MM.1S (cell line): Measurements from ENCODE around the gene KLF15.

Experiments used
- DNase-seq: peaks from one replicate; pipeline ENCODE4 v3.0.0-alpha.2; 2015
- H2AFZ ChIP-seq: fragments of 300-600 bp; sonication (generic); 2 replicates; pipeline ENCODE4 v1.6.0; 2016; ENCODE audit warnings: antibody characterized with exemption, low read length
- H3F3A ChIP-seq: fragments of 300-600 bp; sonication (generic); 2 replicates; pipeline ENCODE4 v1.6.1; 2016; ENCODE audit warnings: mild to moderate bottlenecking, antibody characterized with exemption, low read length, moderate library complexity, mixed read lengths; ENCODE audit not compliant: insufficient read depth
- H3K27ac ChIP-seq: fragments of 300-600 bp; sonication (generic); 2 replicates; pipeline ENCODE4 v1.5.1; 2016; ENCODE audit warnings: mild to moderate bottlenecking, low read length
- H3K27me3 ChIP-seq: fragments of 300-600 bp; sonication (generic); replicated peaks from 2 replicates; pipeline ENCODE4 v1.6.0; 2016; ENCODE audit warnings: low read length; ENCODE audit not compliant: insufficient read depth
- H3K36me3 ChIP-seq: fragments of 300-600 bp; sonication (generic); replicated peaks from 2 replicates; pipeline ENCODE4 v1.6.1; 2016; ENCODE audit warnings: mild to moderate bottlenecking, low read length, mixed read lengths; ENCODE audit not compliant: insufficient read depth
- H3K4me1 ChIP-seq: fragments of 300-600 bp; sonication (generic); 2 replicates; pipeline ENCODE4 v1.6.1; 2016; ENCODE audit warnings: low read length, mixed read lengths
- H3K4me2 ChIP-seq: fragments of 300-600 bp; sonication (generic); 2 replicates; pipeline ENCODE4 v1.6.0; 2016; ENCODE audit warnings: low read depth, low read length
- H3K4me3 ChIP-seq: fragments of 300-600 bp; sonication (generic); 2 replicates; pipeline ENCODE4 v1.5.1; 2016; ENCODE audit warnings: low read length, mixed read lengths
- H3K79me2 ChIP-seq: fragments of 300-600 bp; sonication (generic); 2 replicates; pipeline ENCODE4 v1.6.1; 2016; ENCODE audit warnings: mixed run types, low read length, mixed read lengths
- H3K9ac ChIP-seq: fragments of 300-600 bp; sonication (generic); 2 replicates; pipeline ENCODE4 v1.6.1; 2016; ENCODE audit warnings: low read length, mixed read lengths
- H3K9me2 ChIP-seq: fragments of 300-600 bp; sonication (generic); replicated peaks from 2 replicates; pipeline ENCODE4 v1.6.1; 2016; ENCODE audit warnings: mild to moderate bottlenecking, low read length, mixed read lengths; ENCODE audit not compliant: insufficient read depth
- H3K9me3 ChIP-seq: fragments of 300-600 bp; sonication (generic); replicated peaks from 2 replicates; pipeline ENCODE4 v1.6.1; 2016; ENCODE audit warnings: mild to moderate bottlenecking, low read length, mixed read lengths; ENCODE audit not compliant: insufficient read depth
- H4K20me1 ChIP-seq: fragments of 300-600 bp; sonication (generic); 2 replicates; pipeline ENCODE4 v1.6.1; 2016; ENCODE audit warnings: mild to moderate bottlenecking, low read length, moderate library complexity, mixed read lengths; ENCODE audit not compliant: insufficient read depth
- CTCF ChIP-seq: fragments of 300-600 bp; sonication (generic); IDR thresholded peaks from 2 replicates; pipeline ENCODE4 v1.5.1; 2016; ENCODE audit warnings: antibody characterized with exemption, low read length, mixed read lengths
- EZH2 ChIP-seq: fragments of 300-600 bp; sonication (generic); optimal IDR thresholded peaks from 2 replicates; pipeline ENCODE3; 2017; ENCODE audit warnings: low read depth, mild to moderate bottlenecking, antibody characterized with exemption, low read length, mixed read lengths
- EZH2phosphoT487 ChIP-seq: fragments of 300-600 bp; sonication (generic); IDR thresholded peaks from 2 replicates; pipeline ENCODE4 v1.6.1; 2018; ENCODE audit warnings: antibody characterized with exemption, low read length

Gene KLF15

DNA sequence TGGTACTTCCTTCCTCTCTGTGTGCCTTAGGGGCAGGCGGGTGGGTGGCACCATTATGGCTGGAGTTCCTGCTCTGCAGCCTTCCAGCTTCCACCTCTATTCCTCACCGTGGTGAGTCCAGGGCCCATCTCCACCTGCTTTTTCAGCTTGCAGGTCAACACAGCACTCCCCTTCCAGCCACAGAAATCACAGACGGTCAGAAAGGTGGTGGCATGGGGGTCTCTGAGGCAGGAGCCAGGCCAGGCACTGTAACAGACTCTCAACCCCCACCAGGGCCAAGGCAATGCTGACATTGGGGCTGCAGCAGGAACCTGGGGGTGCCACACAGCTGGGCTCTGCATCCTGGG lies 16.6 kb downstream of the KLF15 start:
- Histone ChIP-seq H3K4me2 (no peak overlapping the region), H3K9ac (no peak overlapping the region), H2AFZ (no peak overlapping the region), H3F3A (no peaks in the 10 kb centered on the region), H3K4me1 (no peaks in the 10 kb centered on the region), H3K9me3 (no peaks in the 10 kb centered on the region), H3K27ac (no peak overlapping the region), H3K9me2 (no peaks in the 10 kb centered on the region), H3K36me3 (no peaks in the 10 kb centered on the region), H3K27me3 (no peaks in the 10 kb centered on the region), H3K79me2 (no peaks in the 10 kb centered on the region), H3K4me3 (no peak overlapping the region), H4K20me1 (no peaks in the 10 kb centered on the region)
- no peak for DNase-seq
- no peak for TF ChIP-seq EZH2
- TF ChIP-seq EZH2phosphoT487: no peak
- TF ChIP-seq CTCF: no peak

DNA sequence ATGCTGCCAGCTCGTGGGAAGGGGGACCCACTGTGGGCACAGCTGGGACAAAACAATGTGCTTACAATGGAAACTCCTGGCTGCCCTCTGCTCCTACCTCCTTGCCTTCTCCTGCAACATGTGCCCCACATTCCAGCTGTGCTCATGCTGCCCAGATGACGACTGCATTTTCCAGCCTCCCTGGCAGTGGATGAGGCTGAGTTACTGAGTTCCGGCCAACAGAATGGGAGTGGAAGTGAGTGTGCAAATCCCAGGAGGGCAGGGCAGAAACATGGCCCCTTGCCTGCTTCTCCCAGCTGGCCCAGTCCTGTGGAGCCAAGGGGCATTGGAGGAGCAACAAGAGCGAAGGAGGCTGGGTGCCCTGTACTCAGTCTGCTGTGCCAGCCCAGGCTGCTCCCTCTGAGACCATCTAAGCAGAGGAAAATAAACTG lies 17.1 kb downstream of the KLF15 start:
- TF ChIP-seq EZH2: no peak
- no peak for TF ChIP-seq EZH2phosphoT487
- TF ChIP-seq CTCF: no peak
- H2AFZ ChIP-seq: no peak overlapping the region
- H3K27ac ChIP-seq: no peak overlapping the region
- no peak for DNase-seq
- H3K9ac ChIP-seq: no peak overlapping the region
- H3K36me3 ChIP-seq: no peaks in the 10 kb centered on the region
- no peak overlapping the region for H3K4me2 ChIP-seq
- no peaks in the 10 kb centered on the region for H3K9me3 ChIP-seq
- no peaks in the 10 kb centered on the region for H4K20me1 ChIP-seq
- H3F3A ChIP-seq: no peaks in the 10 kb centered on the region
- H3K27me3 ChIP-seq: no peaks in the 10 kb centered on the region
- no peaks in the 10 kb centered on the region for H3K4me1 ChIP-seq
- no peak overlapping the region for H3K4me3 ChIP-seq
- no peaks in the 10 kb centered on the region for H3K9me2 ChIP-seq
- H3K79me2 ChIP-seq: no peaks in the 10 kb centered on the region

- Histone ChIP-seq H3K79me2 (no peaks in the 10 kb centered on the region), H3K4me2 (no peak overlapping the region), H3K27ac (no peak overlapping the region), H3K9ac (no peak overlapping the region), H4K20me1 (no peaks in the 10 kb centered on the region), H3K9me3 (no peaks in the 10 kb centered on the region), H3K36me3 (no peaks in the 10 kb centered on the region), H3F3A (no peaks in the 10 kb centered on the region), H3K9me2 (no peaks in the 10 kb centered on the region), H3K4me1 (no peaks in the 10 kb centered on the region), H3K27me3 (no peaks in the 10 kb centered on the region), H2AFZ (no peak overlapping the region), H3K4me3 (no peak overlapping the region)
- DNase-seq: no peak
- TF ChIP-seq EZH2phosphoT487 (no peak), CTCF (no peak), EZH2 (no peak)
Measured at GRCh38 chr3:126339466-126339865, 17.7 kb downstream of the KLF15 start.
